Hematopoietic multipotent progenitor cell treated with erythropoietin and hydrocortisone succinate and interleukin-3 and kit ligand, for 15 days (in vitro differentiated cells): ENCODE measurements around the gene LIN52.
A peak's percentile ranks its signal among the peaks of the same experiment; 100 is the strongest.
"Not testable (repeated sequence)": the region's sequence is repeated elsewhere in the genome, so short reads cannot be mapped to it uniquely, and the experiment has no call there.

Experiments used
- DNase-seq: peaks from one replicate; pipeline ENCODE4 v3.0.0-alpha.2; 2015; ENCODE audit warnings: low spot score

The LIN52 gene

GRCh38 chr14:74109369-74109768, 24.6 kb downstream of the LIN52 start:
- DNase-seq: no peak

DNA sequence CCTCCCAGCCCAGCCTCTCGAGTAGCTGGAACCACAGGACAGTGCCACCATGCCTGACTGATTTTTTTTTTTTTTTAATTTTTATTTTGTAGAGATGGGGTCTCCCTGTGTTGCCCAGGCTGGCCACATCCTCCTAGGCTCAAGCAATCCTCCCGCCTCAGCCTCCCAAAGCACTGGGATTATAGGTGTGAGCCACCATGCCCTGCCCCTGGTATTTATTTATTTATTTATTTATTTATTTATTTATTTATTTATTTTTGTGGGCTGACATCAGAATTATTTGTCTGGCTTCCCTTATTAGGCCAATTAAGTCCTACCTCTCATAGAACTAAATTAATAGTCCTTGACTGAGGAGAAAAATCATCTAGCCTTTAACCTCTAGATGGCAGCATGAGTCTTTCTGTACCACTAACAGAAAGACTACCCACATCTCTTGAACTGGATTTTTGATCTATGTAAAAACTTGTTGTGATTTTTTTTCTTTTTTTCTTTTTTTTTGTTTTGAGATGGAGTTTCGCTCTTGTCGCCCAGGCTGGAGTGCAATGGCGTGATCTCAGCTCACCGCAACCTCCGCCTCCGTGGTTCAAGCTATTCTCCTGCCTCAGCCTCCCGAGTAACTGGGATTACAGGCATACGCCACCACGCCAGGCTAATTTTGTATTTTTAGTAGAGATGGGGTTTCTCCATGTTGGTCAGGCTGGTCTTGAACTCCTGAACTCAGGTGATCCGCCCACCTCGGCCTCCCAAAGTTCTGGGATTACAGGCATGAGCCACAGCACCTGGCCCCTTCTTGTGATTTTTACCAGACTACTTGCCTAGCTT, 26.9 kb downstream of the LIN52 start:
- peak; percentile 72 for DNase-seq

- not testable (repeated sequence) for DNase-seq
Measured at GRCh38 chr14:74125487-74125886, 40.7 kb downstream of the LIN52 start.

DNA sequence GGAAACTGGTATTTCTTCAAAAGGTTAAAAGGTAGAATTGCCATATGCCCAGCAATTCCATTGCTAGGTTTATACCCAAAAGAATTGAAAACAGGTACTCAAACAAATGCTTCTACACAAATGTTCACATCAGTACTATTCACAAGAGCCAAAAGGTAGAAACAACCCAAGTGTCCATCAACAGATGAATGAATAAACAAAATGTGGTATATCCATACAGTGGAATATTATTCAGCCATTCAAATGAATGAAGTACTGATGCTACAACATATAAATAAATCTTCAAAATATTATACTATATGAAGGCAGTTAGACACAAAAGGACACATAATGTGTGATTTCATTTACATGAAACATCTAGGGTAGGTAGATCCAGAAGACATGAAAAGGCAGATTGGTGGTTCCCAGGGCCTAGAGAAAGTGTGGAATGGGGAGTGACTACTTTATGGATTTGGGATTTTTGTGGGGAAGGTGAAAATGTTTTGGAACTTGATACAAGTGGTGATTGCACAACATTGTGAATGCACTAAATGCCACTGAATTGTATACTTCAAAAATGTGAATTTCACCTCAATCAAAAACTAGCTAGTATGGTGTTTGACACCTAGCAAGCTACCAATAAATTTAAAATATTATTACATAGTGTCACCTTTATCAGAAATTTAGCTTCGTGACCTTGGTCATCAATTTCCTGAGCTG, 41.7 kb downstream of the LIN52 start:
- no peak for DNase-seq

- DNase-seq: no peak
Measured at GRCh38 chr14:74127634-74128033, 42.9 kb downstream of the LIN52 start.

GRCh38 chr14:74133833-74134481, 49.2 kb downstream of the LIN52 start:
- peak; percentile 36 for DNase-seq

GRCh38 chr14:74134484-74134883, 49.7 kb downstream of the LIN52 start:
- DNase-seq: no peak

DNA sequence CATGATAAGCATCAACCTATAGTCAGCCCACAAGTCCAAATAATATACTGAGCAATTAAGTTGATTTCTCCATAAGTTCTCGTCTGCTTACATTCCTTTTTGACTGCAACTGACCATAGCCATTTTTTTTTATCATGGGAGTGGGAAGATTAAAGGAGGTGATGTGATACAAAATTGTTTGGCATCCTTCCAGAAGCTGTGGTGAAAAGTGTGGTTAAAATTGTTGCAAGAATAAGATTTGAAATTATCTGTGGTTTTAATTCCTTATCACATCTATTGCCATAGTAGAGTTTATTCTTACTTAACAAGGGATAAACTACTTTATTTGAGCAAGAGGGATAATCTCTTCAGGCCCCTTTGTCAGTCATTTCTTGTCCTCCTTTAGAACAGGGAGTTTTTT, 50.7 kb downstream of the LIN52 start:
- DNase-seq: no peak

- DNase-seq: no peak
Measured at GRCh38 chr14:74140374-74140850, 55.7 kb downstream of the LIN52 start.

DNA sequence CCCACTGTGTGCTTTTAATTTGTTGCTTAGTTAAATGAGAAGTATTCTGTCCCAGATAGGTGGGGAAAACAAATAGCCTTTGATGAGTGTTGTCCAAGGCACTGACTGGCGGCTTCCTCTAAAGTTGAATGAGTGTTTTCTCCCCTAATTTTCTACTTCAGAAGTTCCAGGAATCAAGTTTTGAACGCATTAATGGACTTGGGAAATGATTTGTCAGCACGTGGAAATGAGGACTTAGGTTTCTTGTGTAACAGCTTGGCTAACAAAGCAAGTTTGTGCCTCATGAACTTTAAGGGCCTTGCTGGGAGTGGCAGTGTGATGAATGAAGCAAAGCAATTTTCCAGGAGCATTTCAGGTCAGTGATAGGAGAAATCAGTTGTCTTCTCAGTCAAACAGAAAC, 56.9 kb downstream of the LIN52 start:
- no peak for DNase-seq

DNA sequence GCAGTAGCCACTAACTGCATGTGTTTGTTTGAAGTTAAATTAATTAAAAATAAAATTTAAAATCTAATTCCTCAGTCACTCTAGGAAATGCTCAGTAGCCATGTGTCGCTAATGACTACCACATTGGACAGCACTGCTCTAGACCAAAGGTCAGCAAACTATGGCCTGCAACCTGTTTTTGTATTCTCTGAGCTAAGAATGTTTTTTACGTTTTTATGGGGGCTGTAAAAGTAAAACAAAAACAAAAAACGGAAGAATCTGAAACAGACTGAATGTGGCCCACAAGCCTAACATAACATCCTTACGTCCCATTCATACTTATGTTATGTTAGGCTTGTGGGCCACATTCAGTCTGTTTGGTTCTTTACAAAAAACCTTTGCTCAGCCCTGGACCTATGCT, 57.8 kb downstream of the LIN52 start:
- DNase-seq: no peak

DNA sequence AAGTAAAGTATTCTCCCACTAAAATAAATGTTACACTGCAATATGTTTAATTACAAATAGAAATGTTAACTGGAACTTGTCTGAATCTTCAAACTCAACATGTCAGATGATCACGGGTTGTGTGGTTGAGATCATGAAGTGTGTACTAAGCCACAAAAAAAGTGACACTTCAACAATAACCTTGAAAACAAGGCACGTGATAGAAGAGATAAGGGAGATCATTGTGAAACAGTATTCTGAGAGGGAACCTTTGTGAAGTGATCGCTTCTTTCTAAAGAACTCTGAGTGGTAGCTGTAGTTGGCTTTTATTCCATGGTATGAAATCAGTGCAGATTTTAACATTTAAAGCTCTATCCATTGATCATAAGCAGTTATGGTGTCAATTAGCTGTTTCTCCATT, 60.0 kb downstream of the LIN52 start:
- DNase-seq: no peak

- no peak for DNase-seq
Measured at GRCh38 chr14:74147571-74147970, 62.8 kb downstream of the LIN52 start.

- no peak for DNase-seq
Measured at GRCh38 chr14:74148705-74149104, 63.9 kb downstream of the LIN52 start.

- no peak for DNase-seq
Measured at GRCh38 chr14:74155287-74155686, 70.5 kb downstream of the LIN52 start.

GRCh38 chr14:74155749-74156148, 71.0 kb downstream of the LIN52 start:
- no peak for DNase-seq

DNA sequence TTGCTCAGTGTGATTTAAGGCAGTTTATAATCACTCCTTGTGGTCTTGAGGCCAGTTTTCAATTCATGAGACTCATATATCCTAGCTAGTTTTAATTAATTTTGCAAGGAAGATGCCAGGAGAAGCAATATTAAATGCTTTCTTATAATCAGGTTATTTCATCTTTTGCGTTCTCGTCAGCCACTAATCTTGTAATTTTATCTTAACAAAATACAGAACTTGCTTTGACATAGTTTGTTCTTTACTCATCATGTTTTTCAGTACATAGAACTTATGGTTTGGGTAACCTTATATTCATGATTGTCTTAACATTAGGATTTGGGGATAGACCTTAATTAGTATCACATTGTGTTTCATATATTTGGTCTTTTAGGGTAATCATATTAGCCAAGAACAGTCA, 76.0 kb downstream of the LIN52 start:
- no peak for DNase-seq

DNA sequence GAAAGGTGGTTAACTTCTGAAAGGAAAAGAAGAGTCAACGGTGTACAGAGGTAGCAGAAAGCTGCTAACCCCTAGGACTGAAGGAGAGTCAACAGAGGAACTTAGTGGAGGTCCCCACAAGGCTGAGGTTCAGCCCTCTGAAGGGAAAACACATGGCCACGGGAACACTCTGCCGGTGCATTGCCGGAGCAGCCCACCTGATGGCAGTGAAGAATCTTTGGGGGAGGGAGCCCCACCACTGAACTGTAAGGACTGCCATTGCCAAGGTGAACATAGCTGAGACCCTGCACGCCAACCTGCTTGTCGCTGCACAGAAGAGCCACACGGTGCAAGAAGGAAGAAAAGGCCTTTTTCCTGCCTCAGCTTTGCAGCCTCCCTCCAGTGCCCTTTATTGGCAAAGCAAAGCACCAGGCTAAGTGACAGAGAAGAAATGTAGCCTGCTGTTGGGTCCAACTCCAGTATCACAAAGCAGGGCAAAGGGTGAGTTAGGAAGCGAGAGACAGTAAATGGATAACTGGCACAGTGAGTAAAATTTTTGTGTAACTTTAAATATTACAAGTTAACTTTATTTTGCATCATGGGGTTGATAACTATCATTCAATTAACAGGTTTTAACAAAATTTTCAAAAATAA, 76.9 kb downstream of the LIN52 start:
- no peak for DNase-seq

DNA sequence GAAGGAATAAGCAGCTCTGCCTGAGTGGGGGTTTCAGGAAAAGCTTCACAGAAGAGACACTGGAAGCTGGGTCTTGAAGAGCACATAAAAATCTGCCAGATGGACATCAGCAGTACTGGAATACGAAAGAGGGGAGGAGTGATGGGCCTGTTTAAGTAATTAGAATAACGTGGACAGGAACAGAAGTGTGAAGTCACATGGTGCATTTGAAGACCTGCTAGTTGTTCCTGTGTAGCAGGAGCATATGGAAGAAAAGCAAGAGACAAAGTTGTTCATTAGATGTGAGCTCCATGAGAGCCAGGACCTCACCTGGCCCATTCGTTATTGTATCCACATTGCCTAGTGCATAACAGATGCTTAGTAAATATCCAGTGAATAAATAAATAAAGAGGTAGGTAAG, 85.2 kb downstream of the LIN52 start:
- DNase-seq: no peak

GRCh38 chr14:74176400-74176793, 91.6 kb downstream of the LIN52 start:
- no peak for DNase-seq

DNA sequence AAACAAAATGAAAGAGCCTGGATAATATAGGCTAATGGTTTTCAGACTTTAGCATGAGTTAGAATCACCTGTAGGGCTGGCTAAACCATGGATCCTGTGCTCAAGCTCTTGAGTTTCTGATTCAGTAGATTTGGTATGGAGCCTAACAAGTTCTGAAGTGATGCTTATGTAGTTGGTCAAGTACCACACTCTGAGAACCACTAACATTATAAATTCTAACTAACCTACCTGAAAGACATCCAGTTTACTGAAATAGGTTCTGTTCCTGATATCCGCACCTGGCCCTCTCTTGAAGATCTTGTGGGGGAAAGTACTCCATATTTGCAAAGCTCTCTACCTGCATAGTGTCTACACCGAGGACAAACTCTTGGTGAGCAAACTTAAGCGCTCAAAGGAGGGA, 95.1 kb downstream of the LIN52 start:
- no peak for DNase-seq

GRCh38 chr14:74190927-74191575, 106.3 kb downstream of the LIN52 start:
- DNase-seq: no peak
